Activated CD4-positive, alpha-beta T cell treated with anti-CD3 and anti-CD28 coated beads for 48 hours (primary cell): ENCODE data around the gene OTC.

Experiments used
- DNase-seq: peaks from one replicate; pipeline ENCODE4 v3.0.0-alpha.2; 2020

OTC gene

GRCh38 chrX:38352362-38352761 is at the start of gene OTC:
OTC (plus strand) TSS chrX:38352604; CDS start chrX:38352697, 93 bp downstream.
- no peak for DNase-seq

- DNase-seq: no peak
Measured at GRCh38 chrX:38304010-38304409, 48.4 kb upstream of the OTC start.

GRCh38 chrX:38305971-38306370 is 46.4 kb upstream of the OTC start:
- no peak for DNase-seq

GRCh38 chrX:38311743-38312142 is 40.7 kb upstream of the OTC start:
- no peak for DNase-seq

- DNase-seq: no peak
Measured at GRCh38 chrX:38312436-38312835, 40.0 kb upstream of the OTC start.

- no peak for DNase-seq
Measured at GRCh38 chrX:38313190-38313589, 39.2 kb upstream of the OTC start.

GRCh38 chrX:38315186-38315585 is 37.2 kb upstream of the OTC start:
- DNase-seq: no peak

GRCh38 chrX:38318196-38318595 is 34.2 kb upstream of the OTC start:
- DNase-seq: no peak

- no peak for DNase-seq
Measured at GRCh38 chrX:38318606-38319005, 33.8 kb upstream of the OTC start.

- no peak for DNase-seq
Measured at GRCh38 chrX:38320819-38321218, 31.6 kb upstream of the OTC start.

GRCh38 chrX:38326086-38326485 is 26.3 kb upstream of the OTC start:
- no peak for DNase-seq

- DNase-seq: peak; percentile 92
Measured at GRCh38 chrX:38327007-38327774, 25.2 kb upstream of the OTC start, which contains the start of gene RPGR. RPGR (minus strand) TSS chrX:38327509; CDS start chrX:38327367, 142 bp downstream.

GRCh38 chrX:38327775-38328081 is 24.7 kb upstream of the OTC start:
- DNase-seq: no peak

GRCh38 chrX:38332505-38332904 is 19.9 kb upstream of the OTC start:
- no peak for DNase-seq

- no peak for DNase-seq
Measured at GRCh38 chrX:38335382-38335781, 17.0 kb upstream of the OTC start.

- no peak for DNase-seq
Measured at GRCh38 chrX:38336538-38337240, 15.7 kb upstream of the OTC start.

GRCh38 chrX:38341442-38341841 is 11.0 kb upstream of the OTC start:
- no peak for DNase-seq

- no peak for DNase-seq
Measured at GRCh38 chrX:38342853-38343778, 9.3 kb upstream of the OTC start.

GRCh38 chrX:38346150-38346549 is 6.3 kb upstream of the OTC start:
- DNase-seq: no peak

GRCh38 chrX:38347136-38347535 is 5.3 kb upstream of the OTC start:
- DNase-seq: no peak

- DNase-seq: no peak
Measured at GRCh38 chrX:38351346-38351745, 1.1 kb upstream of the OTC start.

GRCh38 chrX:38356401-38356800 is 4.0 kb downstream of the OTC start:
- DNase-seq: no peak
